GM21723 (cell line): Measurements from ENCODE around the gene PDCD11.
"Not testable (repeated sequence)": the region's sequence is repeated elsewhere in the genome, so short reads cannot be mapped to it uniquely, and the experiment has no call there.

Experiments used
- ATAC-seq: cut with Tn5 transposase; IDR thresholded peaks from one replicate; pipeline ENCODE4 v1.9.1; 2021; ENCODE audit warnings: mild to moderate bottlenecking, moderate library complexity; ENCODE audit not compliant: unreplicated experiment

The PDCD11 gene

DNA sequence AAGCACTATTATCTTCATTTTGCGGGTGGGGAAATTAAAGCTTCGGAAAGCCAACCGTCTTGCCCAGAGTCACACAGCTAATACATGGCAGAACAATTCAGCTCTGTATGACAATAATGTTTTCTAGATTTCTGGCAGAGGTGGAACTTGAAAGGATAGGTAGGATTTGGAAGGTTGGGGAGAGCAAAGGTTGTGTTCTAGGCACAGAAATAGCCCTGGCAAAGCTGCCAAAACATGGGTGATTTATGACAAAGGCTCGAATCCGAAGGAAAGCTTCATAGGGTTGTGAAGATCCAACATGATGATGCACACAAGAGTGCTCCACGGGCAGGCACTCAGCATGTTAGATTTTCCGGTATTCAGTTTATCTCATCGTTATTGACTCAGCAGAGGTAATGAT, 19.2 kb downstream of the PDCD11 start:
- no peak for ATAC-seq

- no peak for ATAC-seq
These were observed 20.2 kb downstream of the PDCD11 start for GRCh38 chr10:103416436-103417147.

GRCh38 chr10:103417148-103417469, 20.7 kb downstream of the PDCD11 start:
- not testable (repeated sequence) for ATAC-seq

GRCh38 chr10:103417601-103418000, 21.2 kb downstream of the PDCD11 start:
- no peak for ATAC-seq

DNA sequence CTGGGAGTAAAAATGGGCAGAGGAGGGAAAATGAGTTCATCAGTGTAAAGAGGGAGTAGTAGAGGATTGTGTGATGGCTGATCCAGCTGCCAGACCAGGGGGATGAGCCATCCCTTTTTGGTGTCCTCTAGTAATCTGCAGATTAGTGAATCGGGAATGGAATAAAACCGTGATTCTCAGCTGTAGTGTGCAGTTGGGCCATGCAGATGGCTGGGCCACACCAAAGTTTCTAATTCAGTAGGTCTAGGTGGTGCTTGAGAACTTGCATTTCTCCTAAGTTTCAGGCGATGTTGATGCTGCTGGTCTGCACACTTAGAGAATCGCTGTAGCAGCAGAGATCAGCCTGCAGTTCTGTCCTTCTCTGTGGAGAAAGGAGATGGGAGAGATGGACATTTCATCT, 22.7 kb downstream of the PDCD11 start:
- no peak for ATAC-seq

GRCh38 chr10:103423748-103424147, 27.3 kb downstream of the PDCD11 start:
- ATAC-seq = no peak

GRCh38 chr10:103427866-103428265, 31.4 kb downstream of the PDCD11 start:
- no peak for ATAC-seq

- ATAC-seq = no peak
These were observed 32.7 kb downstream of the PDCD11 start for GRCh38 chr10:103428989-103429643.

- no peak for ATAC-seq
These were observed 33.2 kb downstream of the PDCD11 start for GRCh38 chr10:103429647-103430046.

DNA sequence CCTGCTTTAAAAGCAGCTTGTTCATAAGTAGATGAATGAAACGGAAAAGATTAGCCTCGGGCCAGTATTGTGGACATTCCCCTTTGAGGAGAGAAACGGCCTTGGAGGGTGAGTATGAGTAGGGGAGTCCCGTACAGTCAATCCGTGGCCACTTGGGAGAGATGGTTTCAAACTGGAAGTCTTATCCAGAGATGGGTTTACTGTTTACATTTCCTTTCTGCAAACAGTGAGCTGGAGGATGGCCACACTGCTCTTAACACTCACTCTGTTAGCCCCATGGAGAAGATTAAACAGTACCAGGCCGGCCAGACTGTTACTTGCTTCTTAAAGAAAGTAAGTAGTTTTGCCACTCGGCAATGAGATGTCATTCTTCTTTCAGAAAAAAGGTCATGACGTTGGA, 35.5 kb downstream of the PDCD11 start:
- no peak for ATAC-seq

GRCh38 chr10:103433858-103434257, 37.4 kb downstream of the PDCD11 start:
- no peak for ATAC-seq

GRCh38 chr10:103439776-103440175, 43.4 kb downstream of the PDCD11 start:
- ATAC-seq = no peak

GRCh38 chr10:103440416-103440815, 44.0 kb downstream of the PDCD11 start:
- no peak for ATAC-seq

GRCh38 chr10:103441206-103441605, 44.8 kb downstream of the PDCD11 start:
- ATAC-seq = no peak

DNA sequence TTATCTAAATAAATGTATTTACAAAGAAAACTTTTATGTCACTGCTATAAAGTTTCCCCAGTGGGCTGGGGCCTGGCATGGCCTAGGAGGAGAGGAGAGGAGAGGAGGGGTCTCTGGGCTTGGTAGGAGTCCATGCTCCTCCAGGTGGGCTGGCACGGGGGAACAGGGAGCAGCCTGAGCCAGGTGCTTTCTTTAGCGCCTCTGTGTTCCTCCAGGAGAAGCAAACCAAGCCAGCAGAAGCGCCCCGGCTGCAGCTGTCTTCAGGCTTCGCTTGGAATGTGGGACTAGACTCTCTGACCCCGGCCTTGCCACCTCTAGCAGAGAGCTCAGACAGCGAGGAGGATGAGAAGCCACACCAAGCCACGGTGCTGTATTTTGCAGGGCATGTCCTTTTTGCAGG, 45.2 kb downstream of the PDCD11 start:
- no peak for ATAC-seq

GRCh38 chr10:103442031-103442461, 45.6 kb downstream of the PDCD11 start:
- ATAC-seq = no peak

- no peak for ATAC-seq
These were observed 47.2 kb downstream of the PDCD11 start for GRCh38 chr10:103443475-103444185.

DNA sequence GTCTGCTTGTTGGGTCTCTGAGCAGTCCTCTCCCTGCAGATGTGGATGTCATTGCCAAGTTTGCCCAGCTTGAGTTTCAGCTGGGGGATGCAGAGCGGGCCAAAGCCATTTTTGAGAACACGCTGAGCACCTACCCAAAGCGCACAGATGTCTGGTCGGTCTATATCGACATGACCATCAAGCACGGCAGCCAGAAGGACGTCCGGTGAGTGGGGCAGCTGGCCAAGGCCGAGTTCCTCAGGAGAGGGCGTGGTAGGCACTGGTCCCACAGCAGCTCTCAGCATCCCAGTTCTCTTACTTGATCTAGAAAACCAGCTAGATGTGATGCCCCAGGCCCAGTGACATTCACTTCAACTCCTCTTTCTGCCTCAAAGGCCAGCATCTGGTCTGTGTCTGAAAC, 48.1 kb downstream of the PDCD11 start:
- ATAC-seq = no peak

DNA sequence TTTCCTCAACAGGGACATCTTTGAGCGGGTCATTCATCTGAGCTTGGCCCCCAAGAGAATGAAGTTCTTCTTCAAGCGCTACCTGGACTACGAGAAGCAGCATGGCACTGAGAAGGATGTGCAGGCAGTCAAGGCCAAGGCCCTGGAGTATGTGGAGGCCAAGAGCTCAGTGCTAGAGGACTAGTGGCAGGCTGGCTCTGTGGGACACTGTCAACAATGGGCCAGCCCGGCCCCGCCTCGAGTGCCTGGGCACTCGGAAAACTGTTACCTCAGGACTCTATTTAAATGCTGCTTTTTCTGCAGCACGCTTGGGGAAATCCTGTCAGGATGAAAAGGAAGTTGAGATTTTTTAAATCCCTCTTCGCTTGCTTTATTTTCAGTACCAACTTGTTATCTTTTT, 48.9 kb downstream of the PDCD11 start:
- ATAC-seq = no peak

GRCh38 chr10:103445767-103446567, 49.5 kb downstream of the PDCD11 start:
- no peak for ATAC-seq

DNA sequence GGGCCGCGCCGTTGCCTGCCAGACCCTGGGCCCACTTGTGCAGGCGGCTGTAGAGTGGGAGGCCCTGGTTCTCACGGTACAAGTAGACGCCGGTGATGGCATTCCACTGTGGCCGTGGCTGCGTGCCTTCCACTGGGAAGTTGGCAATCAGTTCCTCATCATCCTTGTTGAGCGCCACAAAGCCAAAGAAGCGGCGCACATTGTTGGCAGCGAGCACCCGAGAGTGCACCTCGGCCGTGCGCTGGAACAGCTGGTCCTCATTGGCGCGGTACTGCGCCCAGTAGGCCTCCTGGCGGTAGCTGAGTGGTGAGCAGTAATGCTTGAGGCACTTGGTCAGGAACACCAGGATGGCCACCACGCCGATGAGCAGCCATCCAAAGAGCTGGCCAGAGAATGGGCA, 50.8 kb downstream of the PDCD11 start:
- no peak for ATAC-seq
